Astrocyte of the cerebellum (primary cell): Measurements from ENCODE around the gene HS6ST1.

Source experiments
- DNase-seq: peaks from one replicate; pipeline ENCODE4 v3.0.0-alpha.2; 2011; ENCODE audit warnings: low read depth
- H3K4me3 ChIP-seq: 2 replicates; pipeline ENCODE4 v1.5.1; 2011; ENCODE audit warnings: mild to moderate bottlenecking, low read depth, low read length, moderate library complexity
- CTCF ChIP-seq: IDR thresholded peaks from 2 replicates; pipeline ENCODE4 v1.5.1; 2012; ENCODE audit warnings: low read length, low read depth, moderate library complexity, mild to moderate bottlenecking; ENCODE audit errors: missing control alignments
- in situ Hi-C: cut with HindIII; loops from 2 replicates; pipeline ENCODE4 v1.10.0; 2017; ENCODE audit warnings: low sequenced_read_pairs

Gene HS6ST1

DNA sequence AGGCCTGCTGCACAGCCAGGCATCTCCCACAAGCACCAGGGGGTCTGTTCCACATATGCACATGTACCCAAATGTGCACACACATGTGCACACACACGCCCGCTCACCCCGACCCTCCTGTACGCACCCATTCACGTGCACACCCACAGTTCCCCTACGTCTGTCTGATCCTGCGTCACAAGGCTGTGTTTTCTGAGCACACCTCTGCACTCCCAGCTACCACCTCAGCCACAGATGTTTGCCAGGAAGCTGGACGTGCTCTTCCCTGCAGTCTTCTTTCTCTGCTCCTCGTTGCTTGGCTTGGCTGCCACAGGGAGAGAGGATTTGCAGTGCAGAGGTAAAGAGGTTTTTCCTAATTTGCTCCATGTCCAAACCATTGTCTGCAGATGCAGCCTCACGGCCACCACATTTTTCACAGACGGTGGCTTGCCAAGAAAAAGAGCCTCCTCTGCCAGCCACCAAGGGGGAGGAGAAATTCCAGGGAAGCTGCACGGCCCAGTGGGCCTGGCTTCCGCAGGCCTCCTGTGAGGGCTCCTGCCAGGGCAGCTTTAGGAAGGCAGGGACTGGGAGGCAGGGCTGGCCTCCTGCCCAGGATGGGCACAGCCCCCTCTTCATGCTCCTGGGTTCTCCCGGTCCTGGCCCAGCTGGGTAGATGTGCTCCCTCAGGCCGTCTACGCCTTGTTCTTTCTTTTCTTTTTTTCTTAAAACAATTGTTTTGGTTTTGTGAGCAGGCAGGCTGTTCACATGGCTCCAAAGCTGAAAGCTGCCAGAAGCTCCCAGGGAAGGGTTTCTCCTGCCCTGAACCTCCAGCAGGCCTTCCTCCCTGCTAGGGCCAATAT, 29.3 kb upstream of the HS6ST1 start:
- H3K4me3 ChIP-seq = no peak overlapping the region
- peak; percentile 83 for DNase-seq
- in situ Hi-C loops = no loop called here
- no peak for TF ChIP-seq CTCF

DNA sequence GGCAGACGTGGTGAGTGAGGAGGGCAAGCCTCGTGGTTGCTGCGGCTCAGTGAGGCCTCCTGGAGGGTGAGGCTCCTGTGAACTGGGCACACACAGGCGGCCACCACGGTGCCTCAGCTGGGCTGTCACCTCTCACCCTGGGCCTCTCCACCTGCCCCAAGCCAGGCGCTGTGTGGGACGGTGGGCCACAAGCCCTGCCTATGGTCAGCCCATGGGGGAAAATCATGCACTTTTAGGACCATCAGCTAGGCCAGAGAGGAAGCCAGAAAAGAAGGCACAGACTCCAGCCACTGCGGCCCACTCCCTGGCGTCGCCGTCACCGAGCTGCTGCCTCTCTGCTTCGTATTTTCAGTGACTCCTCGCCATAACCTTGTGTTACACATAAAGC, 28.5 kb upstream of the HS6ST1 start:
- in situ Hi-C loops = no loop called here
- DNase-seq = no peak
- TF ChIP-seq CTCF = no peak

DNA sequence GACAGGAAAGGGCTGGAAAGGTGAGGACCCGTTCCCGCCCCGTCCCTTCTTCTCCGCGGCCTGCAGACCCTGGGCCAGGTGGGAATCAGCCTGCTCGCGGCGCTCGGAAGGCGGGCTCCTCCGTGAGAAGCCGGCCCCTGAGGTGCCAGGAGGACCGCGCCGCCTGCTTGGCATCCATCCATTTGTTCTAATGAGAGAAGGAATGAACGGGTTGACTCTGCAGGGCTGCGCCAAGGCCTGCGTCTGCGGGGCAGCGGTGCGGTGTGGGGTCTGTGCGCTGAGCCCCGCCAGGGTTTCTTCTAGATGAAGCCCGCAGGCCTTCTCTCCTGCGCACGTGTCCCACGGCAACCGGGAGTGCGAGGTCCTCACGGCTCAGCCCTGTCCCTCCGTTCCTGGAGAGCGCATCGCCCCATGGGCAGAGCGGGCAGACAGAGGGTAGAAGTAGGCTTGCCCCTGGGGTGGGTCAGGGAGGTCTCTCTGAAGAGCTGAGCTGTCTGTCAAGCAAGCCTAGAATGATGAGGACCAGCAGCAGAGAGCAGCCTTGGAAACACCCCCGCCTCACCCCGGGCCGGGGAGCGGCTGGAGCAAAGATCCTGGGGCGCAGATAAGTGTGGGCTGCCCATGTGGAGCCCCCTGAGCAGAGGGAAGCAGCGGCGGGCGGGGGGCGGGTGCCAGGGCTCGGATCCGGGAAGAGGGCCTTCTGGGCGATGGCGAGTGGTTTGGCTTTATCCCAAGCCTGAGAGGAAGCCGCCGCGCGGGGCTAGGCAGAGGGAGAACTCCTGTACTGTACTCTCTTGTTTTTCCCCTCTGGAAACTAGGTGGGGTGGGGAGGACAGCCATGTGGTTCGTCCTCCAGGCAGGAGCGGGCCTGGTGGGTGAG, 27.9 kb upstream of the HS6ST1 start:
- TF ChIP-seq CTCF = no peak
- in situ Hi-C loops = no loop called here
- DNase-seq = no peak
- no peak overlapping the region for H3K4me3 ChIP-seq

More for the DNA sequence above, 28.5 kb upstream of the HS6ST1 start:
- H3K4me3 ChIP-seq = no peak overlapping the region

DNA sequence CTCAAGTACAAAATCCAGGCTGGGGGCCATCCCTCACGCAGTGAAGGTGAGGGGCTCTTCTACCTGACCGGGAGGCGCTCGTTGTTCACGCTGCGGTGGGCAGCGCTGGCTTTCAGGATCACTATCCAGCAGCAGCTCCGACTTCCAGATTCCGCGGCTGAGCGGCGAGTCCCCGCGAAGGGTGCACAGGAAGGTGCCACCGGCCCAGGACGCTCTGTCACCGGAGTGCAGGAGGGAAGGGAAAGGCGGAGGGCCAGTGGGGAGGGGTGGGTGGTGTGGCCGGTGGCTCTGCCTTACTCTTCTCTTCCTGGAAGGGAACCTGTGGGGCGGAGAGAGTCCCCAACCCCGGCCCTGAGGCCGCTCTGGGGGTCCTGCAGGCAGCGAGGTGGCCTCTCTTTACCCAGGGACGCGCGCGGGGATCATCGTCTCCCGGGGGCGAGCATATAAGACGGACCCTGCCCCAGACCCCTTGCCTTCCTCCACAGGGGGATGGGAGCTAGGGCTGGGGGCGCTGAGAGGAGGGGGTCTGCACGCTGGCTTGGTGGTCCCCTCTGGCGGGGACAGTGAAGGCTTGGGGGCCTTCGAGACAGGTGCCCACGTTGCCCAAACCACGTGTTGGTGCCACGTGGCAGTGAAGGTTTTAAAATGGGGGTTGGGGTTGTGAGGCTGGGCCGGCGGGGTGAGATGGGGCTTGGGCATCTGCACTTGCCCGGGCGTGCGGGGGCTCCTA, 26.9 kb upstream of the HS6ST1 start:
- in situ Hi-C loops = no loop called here
- TF ChIP-seq CTCF = no peak
- no peak overlapping the region for H3K4me3 ChIP-seq
- no peak for DNase-seq

DNA sequence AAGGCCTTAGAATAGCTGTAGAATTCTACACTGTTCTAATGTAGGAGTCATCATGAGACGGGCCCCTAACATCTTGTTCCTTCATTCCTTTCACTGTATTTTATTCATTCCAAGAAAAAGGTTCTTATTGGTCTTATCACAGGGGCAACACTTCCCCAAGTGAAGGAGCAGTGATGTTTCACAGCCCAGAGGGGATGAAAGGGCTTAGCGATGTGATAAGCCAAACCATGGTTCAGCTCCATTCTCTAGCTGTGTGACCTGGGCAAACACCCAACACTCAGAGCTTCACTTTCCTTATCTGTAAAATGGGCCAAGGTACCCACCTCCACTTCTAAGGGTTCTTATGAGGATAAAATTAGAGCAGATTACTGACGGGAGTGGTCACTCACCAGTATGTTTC, 25.4 kb upstream of the HS6ST1 start:
- no peak for TF ChIP-seq CTCF
- no peak overlapping the region for H3K4me3 ChIP-seq
- in situ Hi-C loops = no loop called here
- no peak for DNase-seq

- in situ Hi-C loops = no loop called here
- no peak for TF ChIP-seq CTCF
- no peak for DNase-seq
- H3K4me3 ChIP-seq = no peak overlapping the region
Measured at GRCh38 chr2:128343459-128343858, 24.8 kb upstream of the HS6ST1 start.
